HG02610 (cell line): ENCODE measurements around the gene ZKSCAN5.
"Not testable (repeated sequence)": the region's sequence is repeated elsewhere in the genome, so short reads cannot be mapped to it uniquely, and the experiment has no call there.

Source experiments
- ATAC-seq: cut with Tn5 transposase; IDR thresholded peaks from one replicate; pipeline ENCODE4 v1.9.1; 2021; ENCODE audit warnings: mild to moderate bottlenecking, moderate library complexity; ENCODE audit not compliant: unreplicated experiment

The ZKSCAN5 gene

DNA sequence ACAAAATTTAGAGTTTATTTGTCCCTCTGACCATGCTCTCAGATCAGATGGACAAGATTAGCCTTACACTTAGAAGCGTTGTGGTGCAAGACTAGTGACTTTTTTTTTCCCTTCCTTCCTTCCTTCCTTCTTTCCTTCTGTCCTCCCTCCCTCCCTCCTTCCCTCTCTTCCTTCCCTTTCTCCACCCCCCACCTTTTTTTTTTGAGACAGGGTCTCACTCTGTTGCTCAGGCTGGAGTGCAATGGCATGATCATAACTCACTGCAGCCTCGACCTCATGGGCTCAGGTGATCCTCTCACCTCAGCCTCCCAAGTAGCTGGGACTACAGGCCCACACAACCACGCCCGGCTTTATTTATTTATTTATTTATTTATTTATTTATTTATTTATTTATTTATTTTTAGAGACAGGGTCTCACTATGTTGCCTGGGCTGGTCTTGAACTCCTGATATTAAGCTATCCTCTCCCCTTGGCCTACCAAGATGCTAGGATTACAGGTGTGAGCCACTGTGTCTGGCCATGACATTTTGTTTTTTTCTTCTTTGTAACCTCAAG, 76.4 kb downstream of the ZKSCAN5 start:
- ATAC-seq: not testable (repeated sequence)
